ENCODE data around the gene LRRC8C.
A peak's percentile ranks its signal among the peaks of the same experiment; 100 is the strongest.

Gene LRRC8C

DNA sequence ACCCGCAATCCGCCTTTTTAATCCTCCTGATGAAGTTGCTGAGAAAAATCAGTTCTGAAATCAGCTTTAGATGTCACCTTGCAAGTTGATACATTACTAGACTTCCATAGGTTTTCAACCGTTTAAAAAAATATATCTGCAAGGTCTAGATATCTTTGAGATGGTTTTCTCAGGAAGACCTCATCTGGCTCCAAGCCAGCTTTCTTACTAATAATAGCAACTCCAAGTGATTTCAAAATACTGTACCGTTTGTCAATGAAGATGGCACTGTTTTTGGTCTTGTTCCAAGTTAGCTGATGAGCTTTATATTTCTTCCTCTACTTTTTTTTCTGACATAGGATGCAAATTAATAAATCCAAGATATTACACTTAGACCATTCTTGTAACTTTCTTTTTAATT, 40.3 kb downstream of the LRRC8C start:
- TF ChIP-seq CTCF (IDR thresholded peaks at IDR 0.05; ENCODE audit: extremely low read depth, insufficient read depth, missing control alignments): no peak
- in situ Hi-C loops (cut with MboI; ENCODE audit: low pct_unique_long_range_greater_than_20kb, low sequenced_read_pairs, unreplicated experiment): no loop called here
- DNase-seq (ENCODE audit: low spot score): no peak

GRCh38 chr1:89675677-89676076, 42.8 kb downstream of the LRRC8C start:
- in situ Hi-C loops (cut with MboI; ENCODE audit: low pct_unique_long_range_greater_than_20kb, low sequenced_read_pairs, unreplicated experiment): no loop called here
- DNase-seq (ENCODE audit: low spot score): no peak
- no peak for TF ChIP-seq CTCF (IDR thresholded peaks at IDR 0.05; ENCODE audit: extremely low read depth, insufficient read depth, missing control alignments)

- in situ Hi-C loops (cut with MboI; ENCODE audit: low pct_unique_long_range_greater_than_20kb, low sequenced_read_pairs, unreplicated experiment): no loop called here
Observed at GRCh38 chr1:89681045-89681729, 48.3 kb downstream of the LRRC8C start.

GRCh38 chr1:89682611-89683010, 49.7 kb downstream of the LRRC8C start:
- in situ Hi-C loops (cut with MboI; ENCODE audit: low pct_unique_long_range_greater_than_20kb, low sequenced_read_pairs, unreplicated experiment): no loop called here
- no peak for DNase-seq (ENCODE audit: low spot score)
- TF ChIP-seq CTCF (IDR thresholded peaks at IDR 0.05; ENCODE audit: extremely low read depth, insufficient read depth, missing control alignments): no peak

More at GRCh38 chr1:89681045-89681729, 48.3 kb downstream of the LRRC8C start:
- no peak for TF ChIP-seq CTCF (IDR thresholded peaks at IDR 0.05; ENCODE audit: extremely low read depth, insufficient read depth, missing control alignments)
- peak; percentile 50 for DNase-seq (ENCODE audit: low spot score)

- no peak for TF ChIP-seq CTCF (IDR thresholded peaks at IDR 0.05; ENCODE audit: extremely low read depth, insufficient read depth, missing control alignments)
- in situ Hi-C loops (cut with MboI; ENCODE audit: low pct_unique_long_range_greater_than_20kb, low sequenced_read_pairs, unreplicated experiment): no loop called here
- no peak for DNase-seq (ENCODE audit: low spot score)
Observed at GRCh38 chr1:89685461-89685860, 52.5 kb downstream of the LRRC8C start.

DNA sequence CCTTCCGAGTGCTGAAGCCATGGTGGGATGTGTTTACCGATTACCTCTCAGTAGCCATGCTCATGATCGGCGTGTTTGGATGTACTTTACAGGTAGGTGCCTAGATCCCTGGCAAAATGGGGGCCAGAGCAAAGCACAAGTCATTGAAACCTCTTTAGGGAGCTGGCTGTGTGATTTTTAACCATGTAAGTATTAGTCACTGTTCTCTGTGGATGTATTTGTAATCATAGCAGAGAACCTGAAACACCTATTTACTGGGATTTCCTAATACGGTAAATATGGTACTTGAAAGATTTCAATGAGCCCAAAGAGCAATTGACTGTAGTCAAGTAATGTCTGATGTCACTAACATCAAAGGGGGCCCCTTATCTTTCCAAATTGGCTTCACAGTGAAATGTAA, 53.6 kb downstream of the LRRC8C start:
- no peak for TF ChIP-seq CTCF (IDR thresholded peaks at IDR 0.05; ENCODE audit: extremely low read depth, insufficient read depth, missing control alignments)
- in situ Hi-C loops (cut with MboI; ENCODE audit: low pct_unique_long_range_greater_than_20kb, low sequenced_read_pairs, unreplicated experiment): no loop called here
- no peak for DNase-seq (ENCODE audit: low spot score)
